Measurements from ENCODE around the gene AGTPBP1.

Gene AGTPBP1

DNA sequence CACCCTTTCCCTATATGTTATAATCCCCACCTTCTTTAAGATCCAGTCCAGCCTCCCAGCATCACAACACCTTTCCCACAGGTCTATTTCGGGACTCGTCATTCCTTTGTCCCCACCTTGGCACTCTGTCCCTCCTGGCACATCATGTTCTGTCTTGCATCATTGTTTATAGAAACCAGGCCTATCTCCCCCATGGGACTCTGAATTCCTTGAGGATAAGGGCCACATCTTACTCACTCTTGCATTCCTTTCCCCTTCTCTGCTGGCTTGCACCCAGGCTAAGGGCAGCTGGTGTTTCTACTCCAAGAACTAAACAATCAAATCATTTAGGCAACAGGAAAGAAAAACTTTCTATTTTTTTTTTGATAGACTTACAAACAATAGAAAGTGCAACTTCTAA is 205.7 kb downstream of the AGTPBP1 start:
- Histone ChIP-seq H3K4me1 (no peaks in the 10 kb centered on the region), H3K27ac (no peak overlapping the region), H3K9me3 (ENCODE audit: control insufficient read depth, low read length) (no peaks in the 10 kb centered on the region), H3K4me2 (ENCODE audit: low read length) (no peak overlapping the region), H3K4me3 (ENCODE audit: low read depth, low read length) (no peak overlapping the region), H3K36me3 (ENCODE audit: control insufficient read depth, insufficient read depth, low read length) (no peaks in the 10 kb centered on the region), H3K79me2 (no peaks in the 10 kb centered on the region), H3K27me3 (ENCODE audit: control insufficient read depth, insufficient read depth, low read length) (no peaks in the 10 kb centered on the region), H3K9ac (no peak overlapping the region), H2AFZ (no peak overlapping the region)
- TF ChIP-seq, protein P1, sequence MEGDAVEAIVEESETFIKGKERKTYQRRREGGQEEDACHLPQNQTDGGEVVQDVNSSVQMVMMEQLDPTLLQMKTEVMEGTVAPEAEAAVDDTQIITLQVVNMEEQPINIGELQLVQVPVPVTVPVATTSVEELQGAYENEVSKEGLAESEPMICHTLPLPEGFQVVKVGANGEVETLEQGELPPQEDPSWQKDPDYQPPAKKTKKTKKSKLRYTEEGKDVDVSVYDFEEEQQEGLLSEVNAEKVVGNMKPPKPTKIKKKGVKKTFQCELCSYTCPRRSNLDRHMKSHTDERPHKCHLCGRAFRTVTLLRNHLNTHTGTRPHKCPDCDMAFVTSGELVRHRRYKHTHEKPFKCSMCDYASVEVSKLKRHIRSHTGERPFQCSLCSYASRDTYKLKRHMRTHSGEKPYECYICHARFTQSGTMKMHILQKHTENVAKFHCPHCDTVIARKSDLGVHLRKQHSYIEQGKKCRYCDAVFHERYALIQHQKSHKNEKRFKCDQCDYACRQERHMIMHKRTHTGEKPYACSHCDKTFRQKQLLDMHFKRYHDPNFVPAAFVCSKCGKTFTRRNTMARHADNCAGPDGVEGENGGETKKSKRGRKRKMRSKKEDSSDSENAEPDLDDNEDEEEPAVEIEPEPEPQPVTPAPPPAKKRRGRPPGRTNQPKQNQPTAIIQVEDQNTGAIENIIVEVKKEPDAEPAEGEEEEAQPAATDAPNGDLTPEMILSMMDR (IDR thresholded peaks at IDR 0.05) = no peak

DNA sequence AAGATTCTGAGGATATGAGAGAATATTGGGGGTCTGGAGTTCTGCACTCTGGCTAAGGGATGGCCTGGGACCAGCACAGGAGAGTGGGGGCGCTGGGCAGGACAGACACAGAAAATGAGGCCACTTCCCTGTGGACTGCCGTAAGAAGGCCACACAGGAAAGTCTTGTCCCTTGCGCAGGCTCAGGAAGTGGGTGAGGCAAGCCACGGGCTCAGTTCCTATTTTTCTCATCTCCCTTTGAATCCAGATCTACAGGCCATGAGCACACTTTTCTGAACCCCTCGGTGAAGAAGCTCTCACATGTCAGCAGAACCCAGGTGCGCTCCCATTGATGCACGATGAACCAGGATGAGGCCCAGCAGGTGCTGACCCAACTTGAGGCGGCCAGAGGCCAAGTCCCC is 207.4 kb downstream of the AGTPBP1 start:
- Histone ChIP-seq H3K4me1 (no peaks in the 10 kb centered on the region), H3K9me3 (ENCODE audit: control insufficient read depth, low read length) (no peaks in the 10 kb centered on the region), H3K79me2 (no peaks in the 10 kb centered on the region), H3K27me3 (ENCODE audit: control insufficient read depth, insufficient read depth, low read length) (no peaks in the 10 kb centered on the region), H3K9ac (no peak overlapping the region), H2AFZ (no peak overlapping the region), H3K36me3 (ENCODE audit: control insufficient read depth, insufficient read depth, low read length) (no peaks in the 10 kb centered on the region), H3K27ac (no peak overlapping the region), H3K4me2 (ENCODE audit: low read length) (no peak overlapping the region), H3K4me3 (ENCODE audit: low read depth, low read length) (no peak overlapping the region)
- TF ChIP-seq, protein P1 (IDR thresholded peaks at IDR 0.05) = no peak

DNA sequence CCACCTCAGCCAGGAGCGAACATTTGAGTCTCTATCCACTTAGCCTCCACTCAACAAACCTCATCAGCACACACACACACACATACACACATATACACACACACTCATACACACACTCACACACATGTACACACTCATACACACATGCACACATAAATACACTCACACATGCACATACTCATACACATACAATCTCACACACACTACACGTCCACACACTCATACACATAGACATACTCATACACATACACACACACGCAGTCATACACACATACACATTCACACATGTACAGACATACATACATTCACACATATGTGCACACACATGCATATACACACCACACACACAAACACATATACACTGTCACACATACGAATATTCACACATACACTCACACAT is 208.2 kb downstream of the AGTPBP1 start:
- Histone ChIP-seq H3K27me3 (ENCODE audit: control insufficient read depth, insufficient read depth, low read length) (no peaks in the 10 kb centered on the region), H3K27ac (no peak overlapping the region), H3K79me2 (no peaks in the 10 kb centered on the region), H3K9ac (no peak overlapping the region), H3K4me2 (ENCODE audit: low read length) (no peak overlapping the region), H3K36me3 (ENCODE audit: control insufficient read depth, insufficient read depth, low read length) (no peaks in the 10 kb centered on the region), H3K4me1 (no peaks in the 10 kb centered on the region), H3K4me3 (ENCODE audit: low read depth, low read length) (no peak overlapping the region), H3K9me3 (ENCODE audit: control insufficient read depth, low read length) (no peaks in the 10 kb centered on the region), H2AFZ (no peak overlapping the region)
- TF ChIP-seq, protein P1 (IDR thresholded peaks at IDR 0.05) = no peak

- TF ChIP-seq, protein P1 (IDR thresholded peaks at IDR 0.05) = no peak
- Histone ChIP-seq H3K9ac (no peak overlapping the region), H3K79me2 (no peaks in the 10 kb centered on the region), H3K36me3 (ENCODE audit: control insufficient read depth, insufficient read depth, low read length) (no peaks in the 10 kb centered on the region), H2AFZ (no peak overlapping the region), H3K4me3 (ENCODE audit: low read depth, low read length) (no peak overlapping the region), H3K4me2 (ENCODE audit: low read length) (no peak overlapping the region), H3K4me1 (no peaks in the 10 kb centered on the region), H3K9me3 (ENCODE audit: control insufficient read depth, low read length) (no peaks in the 10 kb centered on the region), H3K27me3 (ENCODE audit: control insufficient read depth, insufficient read depth, low read length) (no peaks in the 10 kb centered on the region), H3K27ac (no peak overlapping the region)
Measured at GRCh38 chr9:85530721-85531120, 211.0 kb downstream of the AGTPBP1 start.

DNA sequence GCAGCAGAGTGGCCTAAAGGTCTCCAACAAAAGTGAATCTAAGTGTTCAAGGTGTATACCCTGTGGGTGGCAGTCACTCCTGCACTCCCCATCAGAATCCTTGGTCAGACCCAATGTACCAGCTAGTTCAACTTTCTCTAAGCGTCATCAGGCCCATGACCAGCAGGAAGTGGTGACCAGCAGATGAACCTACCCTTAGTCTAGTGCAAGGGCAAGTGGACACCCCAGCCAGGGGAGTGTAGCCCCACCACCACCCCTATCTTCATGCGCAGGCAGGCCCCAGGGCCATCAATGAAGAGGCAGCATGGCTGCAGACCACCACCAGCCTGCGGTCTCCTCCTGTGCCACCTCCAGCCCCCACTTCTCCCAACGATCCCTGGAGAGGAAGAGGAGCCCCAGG is 213.1 kb downstream of the AGTPBP1 start:
- Histone ChIP-seq H3K4me1 (no peaks in the 10 kb centered on the region), H3K79me2 (no peaks in the 10 kb centered on the region), H3K27ac (no peak overlapping the region), H3K4me2 (ENCODE audit: low read length) (no peak overlapping the region), H3K9ac (no peak overlapping the region), H3K36me3 (ENCODE audit: control insufficient read depth, insufficient read depth, low read length) (no peaks in the 10 kb centered on the region), H3K27me3 (ENCODE audit: control insufficient read depth, insufficient read depth, low read length) (no peaks in the 10 kb centered on the region), H2AFZ (no peak overlapping the region), H3K4me3 (ENCODE audit: low read depth, low read length) (no peak overlapping the region), H3K9me3 (ENCODE audit: control insufficient read depth, low read length) (no peaks in the 10 kb centered on the region)
- TF ChIP-seq, protein P1 (IDR thresholded peaks at IDR 0.05) = no peak
